Measurements from ENCODE around the gene KCNQ1. TPM values are rescaled to one million over a fixed set of nuclear protein-coding genes. Genes with fewer than 3 reads are reported as not detected.

The KCNQ1 gene
- total and polyA plus RNA-seq, 2 experiments from 2014 or later: not detected

- Histone ChIP-seq H3K27ac (no peak overlapping the region), H3K9ac (no peak overlapping the region), H3F3A (ENCODE audit: insufficient read depth) (peaks cover 24% of the 10 kb centered on the region), H2AFZ (no peak overlapping the region), H3K27me3 (replicated peaks; ENCODE audit: insufficient read depth) (no peaks in the 10 kb centered on the region), H3K4me3 (no peak overlapping the region), H3K4me2 (ENCODE audit: unreplicated experiment) (no peak overlapping the region), H3K4me1 (ENCODE audit: insufficient read depth) (peaks cover 16% of the 10 kb centered on the region), H3K9me3 (ENCODE audit: low read depth) (no peaks in the 10 kb centered on the region), H3K79me2 (ENCODE audit: insufficient read depth) (peaks cover 73% of the 10 kb centered on the region), H3K9me2 (ENCODE audit: insufficient read depth) (no peaks in the 10 kb centered on the region), H4K20me1 (ENCODE audit: insufficient read depth) (no peaks in the 10 kb centered on the region), H3K36me3 (ENCODE audit: low read depth) (peaks cover 10% of the 10 kb centered on the region; the same call in 1 of the 2 replicates)
- no peak for DNase-seq
- no peak for TF ChIP-seq EZH2phosphoT487 (IDR thresholded peaks at IDR 0.05; ENCODE audit: insufficient read depth, low read depth)
- TF ChIP-seq EZH2 (IDR thresholded peaks at IDR 0.05; ENCODE audit: insufficient read depth, poor library complexity, severe bottlenecking): no peak
- 86 to 87% methylated on average over 12 of the region's 12 CpGs for WGBS, 2 experiments (ENCODE audit: low coverage in 1 of 2, low lambda C conversion rate in 2 of 2, missing lambda C conversion rate in 2 of 2)
- in situ Hi-C loops (cut with MboI): no loop called here
Observed at GRCh38 chr11:2397005-2397404, 47.8 kb upstream of the KCNQ1 start.

GRCh38 chr11:2398664-2399355 lies 46.0 kb upstream of the KCNQ1 start:
- no peaks in the 10 kb centered on the region for H3K9me3 ChIP-seq (ENCODE audit: low read depth)
- 56 to 62% methylated on average over 7 of the region's 7 CpGs for WGBS, 2 experiments (ENCODE audit: low coverage in 1 of 2, low lambda C conversion rate in 2 of 2, missing lambda C conversion rate in 2 of 2)
- H4K20me1 ChIP-seq (ENCODE audit: insufficient read depth): no peaks in the 10 kb centered on the region
- TF ChIP-seq EZH2phosphoT487 (IDR thresholded peaks at IDR 0.05; ENCODE audit: insufficient read depth, low read depth) (no peak), EZH2 (IDR thresholded peaks at IDR 0.05; ENCODE audit: insufficient read depth, poor library complexity, severe bottlenecking) (no peak)
- H3K36me3 ChIP-seq (ENCODE audit: low read depth): peaks cover 10% of the 10 kb centered on the region; the same call in 1 of the 2 replicates
- H3F3A ChIP-seq (ENCODE audit: insufficient read depth): peaks cover 24% of the 10 kb centered on the region
- in situ Hi-C loops (cut with MboI): no loop called here
- H3K9ac ChIP-seq: peak overlapping the region; percentile 94
- peak overlapping the region; percentile 96 for H3K27ac ChIP-seq
- peak overlapping the region; percentile 79 for H3K4me3 ChIP-seq
- no peak for DNase-seq
- H3K79me2 ChIP-seq (ENCODE audit: insufficient read depth): peaks cover 68% of the 10 kb centered on the region
- no peaks in the 10 kb centered on the region for H3K27me3 ChIP-seq (replicated peaks; ENCODE audit: insufficient read depth)
- no peak overlapping the region for H2AFZ ChIP-seq
- peak overlapping the region; percentile 80 for H3K4me2 ChIP-seq (ENCODE audit: unreplicated experiment)
- H3K4me1 ChIP-seq (ENCODE audit: insufficient read depth): peaks cover 20% of the 10 kb centered on the region
- H3K9me2 ChIP-seq (ENCODE audit: insufficient read depth): no peaks in the 10 kb centered on the region

DNA sequence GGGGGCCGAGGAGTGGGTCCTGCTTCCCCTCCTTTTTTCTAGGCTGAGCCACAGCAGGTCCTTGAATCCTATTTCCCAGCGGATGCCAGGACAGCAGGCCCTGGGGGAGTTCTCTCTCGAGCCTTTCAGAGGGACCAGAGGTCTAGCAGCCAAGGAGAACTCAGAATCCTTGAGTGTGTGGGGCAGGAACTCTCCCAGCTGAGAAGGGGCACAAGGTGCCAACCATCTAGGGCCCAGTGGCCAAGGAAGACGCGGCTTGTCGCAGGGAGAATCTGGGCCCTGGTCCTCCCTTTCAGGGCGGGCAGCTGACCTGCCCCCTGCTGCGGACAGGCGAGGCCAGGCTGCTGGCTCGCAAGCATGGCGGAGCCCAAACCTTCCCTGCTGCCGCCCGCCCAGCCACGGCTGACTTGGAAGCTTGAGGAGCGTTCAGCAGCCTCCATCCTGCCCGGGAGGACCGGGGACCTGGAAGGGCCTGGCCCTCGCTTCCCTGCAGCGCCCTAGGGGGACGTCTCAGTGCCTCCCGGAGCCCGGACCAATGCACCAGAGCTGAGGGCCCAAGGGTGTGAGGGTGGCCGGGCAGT lies 45.2 kb upstream of the KCNQ1 start:
- in situ Hi-C loops (cut with MboI): no loop called here
- H3K9me2 ChIP-seq (ENCODE audit: insufficient read depth): no peaks in the 10 kb centered on the region
- H3K9me3 ChIP-seq (ENCODE audit: low read depth): no peaks in the 10 kb centered on the region
- peaks cover 20% of the 10 kb centered on the region for H3K4me1 ChIP-seq (ENCODE audit: insufficient read depth)
- H3K9ac ChIP-seq: peak overlapping the region; percentile 94
- H3K27ac ChIP-seq: peak overlapping the region; percentile 96
- H2AFZ ChIP-seq: peak overlapping the region; percentile 33; the same call in 1 of the 2 replicates
- peak overlapping the region; percentile 79 for H3K4me3 ChIP-seq
- H3K4me2 ChIP-seq (ENCODE audit: unreplicated experiment): peak overlapping the region; percentile 80
- peaks cover 10% of the 10 kb centered on the region; the same call in 1 of the 2 replicates for H3K36me3 ChIP-seq (ENCODE audit: low read depth)
- peaks cover 62% of the 10 kb centered on the region for H3K79me2 ChIP-seq (ENCODE audit: insufficient read depth)
- TF ChIP-seq EZH2phosphoT487 (IDR thresholded peaks at IDR 0.05; ENCODE audit: insufficient read depth, low read depth) (no peak), EZH2 (IDR thresholded peaks at IDR 0.05; ENCODE audit: insufficient read depth, poor library complexity, severe bottlenecking) (no peak)
- peaks cover 24% of the 10 kb centered on the region for H3F3A ChIP-seq (ENCODE audit: insufficient read depth)
- DNase-seq: peak; percentile 64
- 4 to 5% methylated on average over 21 to 23 of the region's 23 CpGs for WGBS, 2 experiments (ENCODE audit: low coverage in 1 of 2, low lambda C conversion rate in 2 of 2, missing lambda C conversion rate in 2 of 2)
- H4K20me1 ChIP-seq (ENCODE audit: insufficient read depth): no peaks in the 10 kb centered on the region
- H3K27me3 ChIP-seq (replicated peaks; ENCODE audit: insufficient read depth): no peaks in the 10 kb centered on the region

DNA sequence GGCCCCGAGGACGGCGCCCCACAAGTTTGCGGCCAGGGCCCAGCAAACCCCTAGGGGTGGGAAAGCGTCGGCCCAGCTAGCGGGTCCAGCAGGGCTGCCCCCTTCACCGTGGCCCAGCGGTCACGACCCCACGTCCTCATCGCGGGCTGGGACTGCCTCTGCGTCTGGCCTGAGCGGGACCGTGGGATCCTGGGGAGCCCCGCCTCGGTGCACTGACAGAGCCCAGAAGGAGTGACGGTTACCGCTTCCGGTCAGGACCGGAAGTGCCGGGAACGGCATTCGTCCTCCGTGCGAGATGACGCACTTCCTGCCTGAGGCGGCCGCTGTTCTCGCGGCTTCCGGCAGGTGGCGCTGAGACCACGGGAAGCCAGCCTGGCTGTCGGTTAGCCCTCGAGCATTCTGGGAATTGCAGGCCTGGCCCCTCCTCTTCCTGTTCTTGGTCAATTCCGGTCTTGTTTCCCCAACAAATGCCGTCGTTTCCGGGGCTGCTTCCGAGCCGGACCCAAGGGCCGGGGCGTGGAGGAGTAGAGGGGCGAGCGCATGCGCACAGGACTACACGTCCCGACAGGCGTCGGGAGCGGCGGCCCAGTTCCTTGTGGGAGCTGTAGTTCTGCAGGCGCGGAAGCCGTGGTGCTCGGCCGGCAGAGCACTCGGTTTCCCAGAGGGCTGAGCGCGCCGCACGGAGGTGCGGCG lies 44.6 kb upstream of the KCNQ1 start, which contains the start of gene TSSC4:
Gene TSSC4, plus strand, starts transcription at position 682 of the 693 bp plus-strand sequence. CDS start 1,884 bp downstream, outside the sequence.
- no peak for TF ChIP-seq EZH2phosphoT487 (IDR thresholded peaks at IDR 0.05; ENCODE audit: insufficient read depth, low read depth)
- no peak for TF ChIP-seq EZH2 (IDR thresholded peaks at IDR 0.05; ENCODE audit: insufficient read depth, poor library complexity, severe bottlenecking)
- H3K4me3 ChIP-seq: peak within 1 kb of the TSS; percentile 89
- H2AFZ ChIP-seq: peak within 1 kb of the TSS; percentile 57
- no peaks in the 10 kb centered on the region for H3K9me3 ChIP-seq (ENCODE audit: low read depth)
- peaks cover 24% of the 10 kb centered on the region for H3F3A ChIP-seq (ENCODE audit: insufficient read depth)
- peak; percentile 100 for DNase-seq
- peaks cover 20% of the 10 kb centered on the region for H3K4me1 ChIP-seq (ENCODE audit: insufficient read depth)
- peak within 1 kb of the TSS; percentile 96 for H3K27ac ChIP-seq
- H3K27me3 ChIP-seq (replicated peaks; ENCODE audit: insufficient read depth): no peaks in the 10 kb centered on the region
- 0 to 1% methylated on average over 57 to 58 of the region's 66 CpGs for WGBS, 2 experiments (ENCODE audit: low coverage in 1 of 2, low lambda C conversion rate in 2 of 2, missing lambda C conversion rate in 2 of 2)
- in situ Hi-C loops (cut with MboI): no loop called here
- no peaks in the 10 kb centered on the region for H4K20me1 ChIP-seq (ENCODE audit: insufficient read depth)
- peaks cover 10% of the 10 kb centered on the region; the same call in 1 of the 2 replicates for H3K36me3 ChIP-seq (ENCODE audit: low read depth)
- peak within 1 kb of the TSS; percentile 97 for H3K4me2 ChIP-seq (ENCODE audit: unreplicated experiment)
- peak within 1 kb of the TSS; percentile 94 for H3K9ac ChIP-seq
- no peaks in the 10 kb centered on the region for H3K9me2 ChIP-seq (ENCODE audit: insufficient read depth)
- peaks cover 56% of the 10 kb centered on the region for H3K79me2 ChIP-seq (ENCODE audit: insufficient read depth)
